GM21447 (cell line): ENCODE data around the gene PADI3.
A peak's percentile ranks its signal among the peaks of the same experiment; 100 is the strongest.

Source experiments
- ATAC-seq: cut with Tn5 transposase; IDR thresholded peaks from one replicate; pipeline ENCODE4 v1.9.1; 2021; ENCODE audit not compliant: unreplicated experiment

Gene PADI3, protein sequence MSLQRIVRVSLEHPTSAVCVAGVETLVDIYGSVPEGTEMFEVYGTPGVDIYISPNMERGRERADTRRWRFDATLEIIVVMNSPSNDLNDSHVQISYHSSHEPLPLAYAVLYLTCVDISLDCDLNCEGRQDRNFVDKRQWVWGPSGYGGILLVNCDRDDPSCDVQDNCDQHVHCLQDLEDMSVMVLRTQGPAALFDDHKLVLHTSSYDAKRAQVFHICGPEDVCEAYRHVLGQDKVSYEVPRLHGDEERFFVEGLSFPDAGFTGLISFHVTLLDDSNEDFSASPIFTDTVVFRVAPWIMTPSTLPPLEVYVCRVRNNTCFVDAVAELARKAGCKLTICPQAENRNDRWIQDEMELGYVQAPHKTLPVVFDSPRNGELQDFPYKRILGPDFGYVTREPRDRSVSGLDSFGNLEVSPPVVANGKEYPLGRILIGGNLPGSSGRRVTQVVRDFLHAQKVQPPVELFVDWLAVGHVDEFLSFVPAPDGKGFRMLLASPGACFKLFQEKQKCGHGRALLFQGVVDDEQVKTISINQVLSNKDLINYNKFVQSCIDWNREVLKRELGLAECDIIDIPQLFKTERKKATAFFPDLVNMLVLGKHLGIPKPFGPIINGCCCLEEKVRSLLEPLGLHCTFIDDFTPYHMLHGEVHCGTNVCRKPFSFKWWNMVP

DNA sequence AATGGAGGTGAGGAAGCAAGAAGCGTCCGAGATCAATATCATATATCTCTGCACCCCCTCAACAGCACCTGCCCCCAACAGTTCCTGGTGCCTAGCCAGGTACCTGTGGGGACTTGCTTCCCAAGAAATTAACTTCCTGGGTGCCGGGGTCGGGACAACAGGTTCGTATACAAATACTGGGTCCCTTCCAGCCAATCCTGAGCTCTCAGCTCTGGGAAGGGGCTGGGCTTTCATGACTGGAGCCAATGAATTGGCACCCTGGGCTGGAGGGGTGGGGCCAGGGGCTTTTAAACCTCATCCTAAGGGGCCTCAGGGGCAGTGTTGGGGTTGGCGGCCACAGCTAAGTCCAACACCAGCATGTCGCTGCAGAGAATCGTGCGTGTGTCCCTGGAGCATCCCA is at the start of gene PADI3:
Gene PADI3 (plus strand): TSS at position 318 of the 400 bp plus-strand sequence. CDS start 40 bp downstream, at position 358.
- ATAC-seq: no peak

DNA sequence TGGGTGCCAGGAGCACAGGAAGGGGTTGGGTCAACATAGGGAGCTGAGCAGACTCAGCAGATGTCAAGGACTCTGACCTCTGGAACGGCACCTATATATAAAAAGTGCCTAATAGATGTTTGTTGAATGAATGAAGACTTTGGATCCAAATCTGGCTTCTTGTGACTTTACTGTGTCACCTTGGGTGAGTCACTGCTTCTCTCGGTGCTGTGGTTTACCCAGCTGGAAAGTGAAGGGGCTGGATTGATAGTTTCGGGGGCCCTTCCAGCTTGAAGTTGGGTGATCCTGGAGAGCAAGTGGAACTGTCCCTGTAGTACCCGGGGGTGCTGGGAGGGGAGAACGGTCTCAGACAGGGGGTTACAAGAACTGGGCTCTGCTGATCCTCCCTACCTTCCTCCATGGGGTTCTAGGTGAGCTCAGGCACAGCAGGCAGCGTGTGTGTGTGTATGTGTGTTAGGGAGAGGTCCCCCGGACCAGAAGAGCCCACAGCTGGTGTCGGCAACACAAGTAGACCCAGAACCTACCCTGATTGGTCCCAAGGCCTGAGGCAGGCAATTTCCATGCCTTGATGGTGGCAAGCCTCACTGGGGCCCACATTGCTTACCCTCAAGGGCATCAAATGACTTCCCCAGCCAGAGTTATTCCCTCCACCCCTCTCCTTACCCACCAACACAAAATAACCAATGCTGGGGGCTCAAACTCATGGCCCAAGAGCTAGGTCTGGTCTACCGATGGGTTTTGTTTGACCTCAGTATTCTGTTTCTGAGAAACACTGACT is 49.4 kb upstream of the PADI3 start:
- ATAC-seq: no peak

DNA sequence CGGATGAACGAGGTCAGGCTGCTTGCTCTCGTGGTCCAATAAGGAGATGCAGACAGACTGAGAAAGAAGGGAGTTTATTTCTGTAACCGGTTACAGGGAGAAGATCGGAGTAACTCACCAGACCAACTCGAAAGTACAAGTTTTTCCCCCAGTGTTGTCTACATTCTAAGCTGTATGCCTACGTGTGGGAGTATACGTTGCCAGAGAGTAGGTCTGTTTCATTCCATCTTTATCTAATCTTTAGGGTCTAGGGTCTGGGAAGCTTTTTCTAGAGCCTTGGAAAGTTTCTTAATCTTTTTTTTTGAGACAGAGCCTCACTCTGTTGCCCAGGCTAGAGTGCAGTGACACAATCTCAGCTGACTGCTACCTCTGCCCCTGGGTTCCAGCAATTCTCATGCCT is 48.7 kb upstream of the PADI3 start:
- ATAC-seq: no peak

DNA sequence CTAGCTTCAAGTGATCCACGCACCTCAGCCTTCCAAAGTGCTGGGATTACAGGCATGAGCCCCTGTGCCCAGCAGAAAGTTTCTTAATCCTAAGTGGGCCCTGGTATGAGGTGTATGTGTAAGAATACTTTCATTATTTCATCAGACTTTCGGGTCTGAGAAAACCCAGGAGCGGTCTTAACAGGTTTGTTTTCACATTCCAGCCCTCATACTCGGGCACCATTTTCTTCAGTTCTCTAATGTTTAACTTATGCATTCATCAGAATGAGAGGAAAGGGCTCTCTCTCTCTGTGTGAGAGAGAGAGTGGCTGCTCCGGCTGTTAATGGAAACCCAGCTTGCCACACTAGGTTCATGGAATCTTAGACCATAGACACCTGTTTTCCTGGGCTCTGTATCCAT is 48.1 kb upstream of the PADI3 start:
- ATAC-seq: no peak

DNA sequence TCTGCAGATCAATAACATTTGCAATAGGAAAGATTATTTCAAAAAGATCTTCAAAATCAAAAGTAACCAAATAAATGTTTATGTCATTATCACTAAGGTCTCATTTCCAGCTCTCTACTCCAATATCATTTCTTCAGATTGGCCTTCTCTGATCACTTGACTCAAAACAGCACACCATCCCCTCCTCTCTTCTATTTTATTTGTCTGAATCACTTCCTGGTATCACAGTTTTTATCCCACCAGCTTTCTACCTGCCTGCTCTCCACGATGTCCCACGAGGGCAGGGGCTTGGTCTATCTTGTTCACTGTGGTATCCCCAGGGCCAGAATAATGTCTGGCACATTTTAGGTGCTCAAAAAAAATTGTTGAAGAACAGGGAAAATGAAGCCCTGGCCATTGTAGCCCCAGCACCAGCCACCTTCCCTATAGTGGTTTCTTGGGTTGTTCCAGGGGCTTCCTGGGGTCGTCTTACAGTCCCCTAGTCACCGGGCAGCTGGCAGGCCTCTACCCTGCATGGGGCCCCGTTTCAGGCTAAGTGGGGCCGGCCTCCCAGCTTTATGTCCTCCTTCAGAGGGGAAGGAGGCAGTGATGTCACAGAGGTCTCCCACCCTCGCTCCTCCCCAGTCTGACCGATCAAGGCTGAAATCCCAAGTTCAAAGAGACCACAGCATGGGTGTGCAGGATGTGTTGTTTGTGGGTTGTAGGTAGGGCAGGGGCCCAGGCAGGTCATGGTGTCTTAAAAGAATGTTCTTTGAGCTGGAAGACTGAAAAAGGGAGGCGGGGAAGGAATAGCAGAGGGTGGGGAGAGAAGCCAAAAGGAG is 47.5 kb upstream of the PADI3 start:
- ATAC-seq: no peak

DNA sequence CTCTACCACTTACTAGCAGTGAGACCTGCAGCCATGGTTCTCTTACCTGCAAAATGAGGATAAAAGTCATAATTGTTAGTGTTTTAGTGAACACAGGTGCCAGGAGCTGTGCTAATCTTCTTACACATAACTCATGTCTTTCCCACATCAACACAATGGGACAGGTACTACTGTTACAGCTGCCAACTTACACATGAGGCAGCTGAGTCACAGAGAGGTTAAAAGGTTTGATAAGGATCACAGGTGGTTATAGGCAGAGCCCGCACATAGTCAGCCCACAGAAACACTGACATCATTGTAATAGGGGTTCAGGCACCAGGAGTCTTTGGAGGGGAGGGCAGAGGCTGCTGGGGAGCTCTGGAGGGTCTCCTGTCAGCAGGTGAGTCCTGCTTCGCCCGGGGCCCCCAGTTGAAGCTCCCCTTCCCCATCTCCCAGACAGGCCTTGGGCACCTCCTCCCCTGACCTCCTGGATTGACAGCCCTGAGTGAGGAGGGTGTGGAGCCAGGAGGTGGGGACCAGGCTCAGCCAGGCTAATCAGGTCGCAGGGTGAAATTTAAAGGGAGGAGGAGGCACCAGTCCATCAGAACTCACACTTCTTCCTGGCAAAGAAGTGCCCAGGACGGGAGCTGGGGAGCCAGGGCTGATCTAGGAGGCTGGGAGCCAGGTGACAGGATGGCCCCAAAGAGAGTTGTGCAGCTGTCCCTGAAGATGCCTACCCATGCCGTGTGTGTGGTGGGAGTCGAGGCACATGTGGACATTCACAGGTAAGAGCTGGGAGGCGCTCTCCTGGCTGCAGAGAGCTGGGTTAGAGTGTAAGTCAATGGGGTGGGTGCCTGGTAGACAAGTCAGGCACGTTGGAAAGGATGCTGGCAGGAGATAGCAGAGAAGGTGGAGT is 44.1 kb upstream of the PADI3 start, which contains the start of gene PADI1:
Gene PADI1 (plus strand): TSS at position 583 of the 895 bp plus-strand sequence. CDS start 90 bp downstream, at position 673.
- ATAC-seq: no peak

DNA sequence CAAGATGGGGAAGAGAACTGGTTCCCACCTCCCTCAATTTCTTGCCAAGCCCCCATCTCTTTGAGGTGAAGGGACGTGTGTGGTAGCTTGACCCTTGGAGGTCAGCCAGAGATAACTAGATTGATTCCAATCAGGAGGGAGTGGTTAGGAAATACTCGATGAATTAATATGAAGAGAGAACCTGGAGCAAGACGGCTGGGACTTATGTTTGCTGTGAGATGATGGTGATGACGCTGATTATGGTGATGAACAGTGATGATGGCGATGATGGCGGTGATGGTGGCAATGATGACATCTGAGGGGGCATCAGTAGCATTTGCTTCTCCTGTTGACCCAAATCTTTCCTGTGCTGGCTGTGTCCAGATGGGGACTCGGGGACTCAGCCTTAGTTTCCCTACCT is 43.2 kb upstream of the PADI3 start:
- no peak for ATAC-seq

DNA sequence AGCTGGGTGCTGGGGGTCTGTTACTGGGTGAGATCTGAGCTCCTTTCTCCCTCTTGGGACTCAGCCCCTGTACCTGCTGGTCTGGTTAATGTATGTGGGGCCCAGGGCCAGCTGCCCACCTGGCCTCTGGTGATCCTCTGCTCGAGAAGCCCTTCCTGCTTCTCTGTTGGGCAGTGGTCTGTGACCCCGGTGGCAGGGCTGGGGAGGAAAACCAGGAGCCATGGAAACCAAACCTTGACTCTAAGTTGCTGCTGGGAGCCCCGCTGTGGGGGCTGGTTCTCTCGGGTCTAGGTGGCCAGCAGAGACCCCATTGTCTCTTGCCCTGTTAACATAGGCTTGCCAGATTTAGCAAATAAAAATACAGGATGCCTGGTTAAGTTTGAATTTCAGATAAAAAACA is 42.7 kb upstream of the PADI3 start:
- ATAC-seq: no peak

DNA sequence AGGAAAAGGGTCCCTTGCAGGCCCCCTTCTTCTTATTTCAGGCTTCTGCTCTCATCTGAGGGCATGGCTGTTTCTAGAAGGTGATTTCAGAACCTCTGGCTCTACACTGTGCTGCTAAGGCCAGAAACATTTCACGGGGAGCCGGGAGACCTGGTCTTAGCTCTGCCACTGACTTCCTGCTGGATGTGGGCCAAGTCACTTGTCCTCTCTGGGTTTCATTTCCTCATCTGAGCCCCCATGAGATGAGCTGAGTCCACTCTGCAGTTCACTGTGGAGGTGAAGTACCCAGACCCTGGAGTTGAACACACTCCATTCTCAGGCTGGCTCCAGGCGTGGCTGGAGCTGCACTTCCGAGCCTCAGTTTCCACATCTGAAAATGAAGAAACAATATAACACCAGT is 41.9 kb upstream of the PADI3 start:
- peak; percentile 61 for ATAC-seq

DNA sequence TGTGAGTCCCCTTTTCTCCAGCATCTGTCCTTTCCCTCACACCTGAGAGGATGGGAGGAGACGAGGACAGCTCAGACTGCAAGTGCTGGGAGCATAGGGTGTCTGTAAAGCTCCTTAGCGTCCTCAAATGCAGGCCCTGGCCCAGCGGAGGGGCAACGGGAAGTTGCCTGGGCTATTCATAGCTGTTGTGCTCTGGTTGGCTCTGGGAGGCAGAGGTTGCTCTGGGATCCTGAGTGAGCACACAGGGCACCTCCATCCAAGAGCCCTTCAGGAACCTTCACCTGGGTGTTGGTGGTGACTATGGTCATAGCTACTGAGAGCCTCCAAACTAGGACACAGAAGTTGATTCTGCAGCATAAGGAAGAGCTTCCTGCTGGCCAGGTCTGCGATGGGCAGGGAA is 41.4 kb upstream of the PADI3 start:
- ATAC-seq: no peak

DNA sequence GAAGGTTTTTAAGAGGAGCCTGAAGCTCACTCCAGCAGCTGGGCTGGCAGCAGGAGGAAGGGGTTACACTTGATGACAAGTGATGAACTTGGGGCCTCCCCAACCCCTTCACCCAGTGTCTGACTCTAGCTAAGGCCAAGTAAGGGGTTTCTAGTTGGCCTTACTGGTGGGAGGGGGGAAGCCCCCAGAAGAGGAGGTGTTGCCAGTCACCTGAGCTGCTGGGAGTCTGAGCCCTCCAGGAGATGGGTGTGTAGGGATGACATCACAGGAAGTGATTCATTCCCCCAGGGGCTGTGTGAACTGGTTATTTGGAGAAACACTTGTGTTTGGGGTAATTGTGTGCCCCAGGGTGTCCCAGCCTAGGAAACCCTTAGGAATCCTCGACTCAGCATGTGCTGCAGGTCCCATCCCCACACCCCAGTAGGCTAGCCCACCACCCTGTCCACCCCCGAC is 40.9 kb upstream of the PADI3 start:
- peak; percentile 73 for ATAC-seq

DNA sequence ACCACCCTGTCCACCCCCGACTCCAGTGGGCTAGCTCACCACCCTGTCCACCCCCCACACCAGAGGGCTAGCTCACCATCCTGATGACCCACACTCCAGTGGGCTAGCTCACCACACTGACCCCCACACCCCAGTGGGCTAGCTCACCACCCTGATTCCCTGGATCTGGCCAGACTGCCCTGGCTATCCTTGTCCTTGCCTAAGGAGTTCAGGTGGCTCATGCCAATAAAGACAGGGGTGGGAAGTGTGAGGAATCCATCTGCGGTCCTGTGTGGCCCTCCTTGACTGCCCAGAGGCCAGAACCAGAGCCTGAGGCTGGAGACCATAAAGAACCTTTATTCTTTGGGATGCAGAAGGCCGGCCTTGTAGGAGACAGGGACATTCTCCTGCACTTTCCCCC is 40.4 kb upstream of the PADI3 start:
- no peak for ATAC-seq

DNA sequence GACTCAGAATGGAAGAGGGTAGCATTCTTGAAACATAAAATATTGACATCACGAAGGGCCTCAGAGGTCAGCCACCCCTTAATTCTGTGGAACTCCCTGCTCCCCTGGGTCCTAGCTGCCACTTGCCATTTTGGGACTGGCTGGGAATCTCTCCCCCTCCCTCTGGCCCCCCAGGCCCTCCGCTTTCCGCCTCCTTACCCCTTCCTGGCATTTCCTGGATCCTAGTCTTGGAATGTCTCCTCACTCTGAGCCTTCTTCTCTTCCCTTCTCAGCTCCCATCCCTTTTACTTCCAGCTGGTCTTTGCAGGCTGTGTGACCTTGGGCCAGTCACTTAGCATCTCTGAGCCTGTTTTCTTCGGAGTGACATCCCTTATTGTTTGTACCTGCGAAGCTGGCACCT is 39.5 kb upstream of the PADI3 start:
- ATAC-seq: no peak

DNA sequence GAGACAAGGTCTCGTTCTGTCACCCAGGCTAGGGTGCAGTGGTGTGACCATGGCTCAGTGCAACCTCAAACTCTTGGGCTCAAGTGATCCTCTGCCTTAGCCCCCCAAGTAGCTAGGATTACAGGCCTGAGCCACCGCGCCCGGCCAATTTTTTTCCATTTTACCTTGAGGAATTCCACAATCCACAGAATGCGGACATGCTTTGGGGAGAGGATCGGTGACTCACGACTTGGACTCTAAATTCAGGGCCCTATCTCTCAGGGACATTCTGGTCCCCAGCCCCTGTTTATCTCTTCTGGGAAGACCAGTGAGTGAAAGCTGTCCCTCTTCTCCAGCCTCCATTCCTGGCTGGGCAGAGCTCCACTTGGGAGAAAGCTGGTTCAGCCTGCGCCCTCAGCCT is 38.7 kb upstream of the PADI3 start:
- ATAC-seq: no peak

DNA sequence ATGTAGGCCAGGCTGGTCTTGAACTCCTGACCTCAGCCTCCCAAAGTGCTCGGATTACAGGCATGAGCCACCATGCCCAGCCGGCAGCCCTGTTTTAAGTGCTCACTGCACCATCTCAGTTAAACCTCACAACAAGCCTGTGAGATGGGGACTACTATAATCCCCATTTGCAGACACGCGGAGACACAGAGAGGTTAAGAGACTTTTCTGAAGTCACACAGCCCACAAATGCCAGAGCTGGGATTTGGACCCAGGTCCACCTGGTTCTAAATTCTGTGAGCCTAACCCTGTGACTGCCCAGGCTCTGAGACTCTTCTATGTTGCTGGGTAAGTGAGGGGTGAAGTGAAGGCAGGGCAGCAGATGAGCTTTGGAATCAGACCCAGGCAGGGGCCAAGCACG is 37.5 kb upstream of the PADI3 start:
- ATAC-seq: no peak

DNA sequence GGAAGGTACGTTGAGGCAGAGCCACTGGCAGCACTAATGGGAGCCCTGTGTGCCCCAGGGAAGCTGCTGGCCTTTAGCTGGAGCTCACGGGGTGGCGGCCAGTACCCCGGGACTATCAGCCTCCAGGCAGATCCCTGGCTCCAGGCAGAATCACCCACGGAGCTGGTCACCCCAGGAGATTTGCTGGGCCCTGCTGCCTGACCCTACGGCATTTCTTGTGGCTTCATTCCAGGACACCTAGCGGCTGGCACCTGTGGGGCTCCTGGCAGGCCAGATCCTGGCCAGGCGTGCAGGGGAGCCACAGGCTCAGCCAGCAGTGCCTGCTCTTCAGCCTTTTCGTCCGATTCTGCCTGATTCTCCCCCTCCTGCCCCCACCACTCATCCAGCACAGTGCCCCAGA is 36.9 kb upstream of the PADI3 start:
- no peak for ATAC-seq

DNA sequence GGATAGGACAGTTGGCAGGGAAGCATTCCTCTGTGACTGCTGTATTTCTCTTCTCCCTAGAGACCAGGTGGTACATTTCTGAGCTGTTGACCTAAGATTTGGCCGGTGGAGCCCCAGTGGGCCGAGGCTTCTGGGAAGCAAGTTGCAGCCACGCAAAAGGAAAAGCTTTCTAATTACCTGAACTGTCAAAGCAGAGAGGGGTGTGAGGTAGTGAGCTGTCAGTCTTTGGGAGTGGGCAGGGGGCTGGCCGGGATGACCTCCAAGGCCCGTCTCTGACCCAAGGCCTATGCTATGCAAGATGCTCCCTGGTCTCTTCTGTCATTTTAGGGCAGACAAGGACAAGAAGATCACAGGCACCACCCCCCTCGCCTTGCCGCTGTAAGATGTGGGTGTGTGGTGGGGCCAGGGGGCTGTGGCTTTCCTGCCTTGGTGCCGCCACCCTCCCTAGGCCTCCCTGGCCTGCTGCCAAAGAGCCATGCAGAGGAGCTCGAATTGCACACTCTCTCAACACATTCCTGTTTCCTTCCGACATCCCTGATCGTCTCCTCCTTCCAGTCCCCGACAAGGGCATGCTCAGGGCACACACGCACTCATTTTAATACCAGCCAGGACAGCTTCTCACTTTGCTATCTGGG is 36.3 kb upstream of the PADI3 start:
- no peak for ATAC-seq

DNA sequence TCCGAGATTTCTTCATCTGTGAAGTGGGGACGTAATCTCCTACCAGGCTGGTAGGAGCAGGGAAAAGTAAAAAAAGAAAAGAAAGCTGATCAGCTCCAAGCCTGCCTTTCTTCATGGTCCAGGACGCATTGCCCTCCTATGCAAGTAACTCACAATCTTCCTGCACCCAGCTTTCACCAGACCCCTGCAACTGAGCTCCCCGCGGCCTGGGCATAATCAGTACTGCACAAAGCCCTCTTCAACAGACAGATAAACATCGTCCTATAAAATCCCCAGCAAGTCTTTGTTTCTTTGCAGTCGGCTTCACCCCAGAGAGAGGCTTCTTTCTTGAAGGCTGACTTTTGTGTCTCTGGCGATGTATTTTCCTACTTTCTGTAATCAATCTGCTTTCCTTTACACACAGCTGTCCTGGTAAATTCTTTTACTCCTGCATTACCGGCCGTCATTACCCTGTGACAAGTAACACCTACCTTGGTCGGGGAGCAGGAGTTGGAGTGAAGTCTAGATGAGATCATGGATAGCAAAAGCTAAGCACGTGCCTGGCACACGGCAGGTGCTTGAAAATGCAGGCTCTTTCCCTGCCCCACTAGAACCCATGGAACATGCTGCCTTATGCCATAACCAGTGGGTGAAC is 35.6 kb upstream of the PADI3 start:
- ATAC-seq: no peak

DNA sequence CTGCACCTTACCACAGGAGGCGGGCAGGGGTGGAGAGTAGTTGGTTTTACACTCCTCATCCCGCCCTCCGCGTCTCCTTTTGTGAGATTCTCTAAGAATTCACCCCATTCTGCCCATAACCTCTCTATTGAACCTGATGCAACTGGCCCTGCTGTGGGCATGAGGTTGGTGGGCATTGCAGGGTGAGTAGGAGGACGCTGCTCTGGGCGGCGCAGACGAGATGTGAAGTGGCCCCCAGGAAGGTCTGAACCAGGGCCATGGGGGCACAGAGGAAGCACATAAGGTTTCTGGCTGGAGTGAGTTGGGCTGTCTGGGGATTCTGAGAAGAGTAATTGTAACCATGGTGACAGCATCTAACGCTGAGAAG is 35.1 kb upstream of the PADI3 start:
- no peak for ATAC-seq
